ENCODE results near the gene UBASH3B.

DNA sequence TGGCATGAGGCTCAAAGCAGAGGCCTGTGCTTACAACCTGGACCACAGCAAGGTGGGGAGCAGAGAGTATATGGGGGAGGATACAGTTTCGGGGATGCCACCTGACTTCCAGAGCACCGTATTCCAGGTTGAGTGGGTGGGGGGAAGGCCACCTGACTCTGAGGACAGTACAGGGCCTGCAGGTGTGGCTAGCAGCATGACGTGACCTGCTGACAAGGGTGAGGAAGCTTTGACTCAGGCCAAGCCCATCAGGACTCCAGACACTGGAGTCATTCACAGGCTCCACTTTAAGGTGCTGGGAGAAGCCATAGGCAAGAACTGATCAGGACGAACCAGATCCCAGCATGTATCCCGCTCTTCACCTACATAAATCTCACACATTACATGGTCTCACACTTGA, 148.2 kb downstream of the UBASH3B start:
- TF ChIP-seq, protein P1, sequence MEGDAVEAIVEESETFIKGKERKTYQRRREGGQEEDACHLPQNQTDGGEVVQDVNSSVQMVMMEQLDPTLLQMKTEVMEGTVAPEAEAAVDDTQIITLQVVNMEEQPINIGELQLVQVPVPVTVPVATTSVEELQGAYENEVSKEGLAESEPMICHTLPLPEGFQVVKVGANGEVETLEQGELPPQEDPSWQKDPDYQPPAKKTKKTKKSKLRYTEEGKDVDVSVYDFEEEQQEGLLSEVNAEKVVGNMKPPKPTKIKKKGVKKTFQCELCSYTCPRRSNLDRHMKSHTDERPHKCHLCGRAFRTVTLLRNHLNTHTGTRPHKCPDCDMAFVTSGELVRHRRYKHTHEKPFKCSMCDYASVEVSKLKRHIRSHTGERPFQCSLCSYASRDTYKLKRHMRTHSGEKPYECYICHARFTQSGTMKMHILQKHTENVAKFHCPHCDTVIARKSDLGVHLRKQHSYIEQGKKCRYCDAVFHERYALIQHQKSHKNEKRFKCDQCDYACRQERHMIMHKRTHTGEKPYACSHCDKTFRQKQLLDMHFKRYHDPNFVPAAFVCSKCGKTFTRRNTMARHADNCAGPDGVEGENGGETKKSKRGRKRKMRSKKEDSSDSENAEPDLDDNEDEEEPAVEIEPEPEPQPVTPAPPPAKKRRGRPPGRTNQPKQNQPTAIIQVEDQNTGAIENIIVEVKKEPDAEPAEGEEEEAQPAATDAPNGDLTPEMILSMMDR (conservative IDR thresholded peaks at IDR 0.05 in 1 of 2, IDR thresholded peaks at IDR 0.05 in 1 of 2; ENCODE audit: low read depth in 1 of 2, low read length in 2 of 2), result no peak
- TF ChIP-seq EZH2 (IDR thresholded peaks at IDR 0.05; ENCODE audit: low read length, missing control alignments), result no peak

Data from fibroblast of lung (primary cell).